ENCODE measurements around the gene AGBL1.

DNA sequence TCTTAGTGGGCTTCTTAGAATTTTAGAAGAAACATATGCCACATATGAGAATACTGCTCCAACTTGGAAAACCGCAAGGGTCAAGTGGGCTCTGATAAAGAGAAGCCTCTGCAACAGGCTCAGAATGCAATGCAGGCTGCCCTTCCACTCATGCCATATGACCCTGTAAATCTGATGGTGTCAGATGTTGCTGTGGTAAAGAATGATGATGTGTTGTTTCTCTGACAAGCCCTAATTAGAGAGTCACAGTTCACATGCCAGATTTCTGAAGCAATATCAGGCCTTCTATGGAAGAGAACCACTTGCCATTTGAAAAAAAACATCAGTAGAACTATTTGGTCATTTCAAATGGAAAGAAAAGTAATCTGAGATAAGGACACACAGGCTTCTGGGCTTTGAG, 749.6 kb downstream of the AGBL1 start:
- TF ChIP-seq CTCF (IDR thresholded peaks at IDR 0.05) (no peak), POLR2A (IDR thresholded peaks at IDR 0.05) (no peak)

Data from right lobe of liver (tissue), 4 donors.